CD14-positive monocyte (primary cell): ENCODE data around the gene TMEM61. TPM values are rescaled to one million over a fixed set of nuclear protein-coding genes. Genes with fewer than 3 reads are reported as not detected.

Experiments
- DNase-seq, 3 donors: peaks; one replicate each; pipeline ENCODE4 v3.0.0-alpha.2; 2011 to 2022
- H2AFZ ChIP-seq: 2 replicates; pipeline ENCODE4 v1.6.0; 2012; ENCODE audit warnings: mild to moderate bottlenecking, low read depth, low read length, inconsistent platforms; ENCODE audit not compliant: insufficient read depth, poor library complexity, severe bottlenecking
- H3K27ac ChIP-seq, 2 donors: 1 replicate in 1 of 2; 2 replicates in 1 of 2; pipeline ENCODE4 v1.5.1; 2012 to 2013; ENCODE audit warnings: low read length in 2 of 2, control low read depth in 1 of 2, inconsistent platforms in 1 of 2, low read depth in 1 of 2, mild to moderate bottlenecking in 1 of 2
- H3K27me3 ChIP-seq, 2 donors: one replicate each; pipeline versions ENCODE4 v1.6.0 to v1.6.1; 2011 to 2013; ENCODE audit warnings: low read length in 2 of 2; ENCODE audit not compliant: control insufficient read depth in 2 of 2, insufficient read depth in 2 of 2
- H3K36me3 ChIP-seq, 2 donors: replicated peaks in 1 of 2; 1 replicate in 1 of 2; 2 replicates in 1 of 2; pipeline versions ENCODE4 v1.5.1 to v1.6.1; 2012 to 2013; ENCODE audit warnings: low read length in 2 of 2, control low read depth in 1 of 2, inconsistent platforms in 1 of 2, mild to moderate bottlenecking in 1 of 2; ENCODE audit not compliant: insufficient read depth in 2 of 2, control insufficient read depth in 1 of 2
- H3K4me1 ChIP-seq, 2 donors: 1 replicate in 1 of 2; 2 replicates in 1 of 2; pipeline versions ENCODE4 v1.5.1 to v1.6.1; 2012 to 2013; ENCODE audit warnings: low read length in 2 of 2, control low read depth in 1 of 2, inconsistent platforms in 1 of 2, mild to moderate bottlenecking in 1 of 2, moderate library complexity in 1 of 2; ENCODE audit not compliant: insufficient read depth in 2 of 2, control insufficient read depth in 1 of 2
- H3K4me2 ChIP-seq: replicated peaks from 2 replicates; pipeline ENCODE3; 2012; ENCODE audit warnings: low read length, moderate library complexity, mild to moderate bottlenecking; ENCODE audit not compliant: poor library complexity, severe bottlenecking; ENCODE audit errors: extremely low read depth
- H3K4me3 ChIP-seq, 3 experiments: fragments of 200-600 bp in 1 of 3; sonication (generic) in 1 of 3; replicated peaks in 1 of 3; 1 replicate in 2 of 3; 2 replicates in 1 of 3; pipeline ENCODE4 v1.5.1; 2011 to 2013; ENCODE audit warnings: low read length in 3 of 3, mild to moderate bottlenecking in 3 of 3, control low read depth in 2 of 3, low read depth in 2 of 3, inconsistent platforms in 1 of 3, moderate library complexity in 1 of 3
- H3K79me2 ChIP-seq: 2 replicates; pipeline ENCODE4 v1.6.0; 2012; ENCODE audit warnings: mild to moderate bottlenecking, control low read depth, inconsistent platforms, low read length, moderate library complexity; ENCODE audit not compliant: insufficient read depth
- H3K9ac ChIP-seq: 2 replicates; pipeline ENCODE4 v1.6.0; 2017; ENCODE audit warnings: low read length, mild to moderate bottlenecking; ENCODE audit not compliant: insufficient read depth, poor library complexity, severe bottlenecking
- H3K9me3 ChIP-seq, 2 donors: replicated peaks in 1 of 2; 1 replicate in 1 of 2; 2 replicates in 1 of 2; pipeline versions ENCODE4 v1.5.1 to v1.6.1; 2012 to 2013; ENCODE audit warnings: low read length in 2 of 2, control low read depth in 1 of 2; ENCODE audit not compliant: control insufficient read depth in 1 of 2, insufficient read depth in 1 of 2
- H4K20me1 ChIP-seq: 2 replicates; pipeline ENCODE4 v1.6.0; 2012; ENCODE audit warnings: mild to moderate bottlenecking, low read length, control low read depth, moderate library complexity; ENCODE audit not compliant: insufficient read depth
- H3K27ac Mint-ChIP-seq, 7 donors: one replicate each; pipeline ENCODE4 v1.8.0; 2020; ENCODE audit warnings: mild to moderate bottlenecking in 7 of 7, mixed read lengths in 7 of 7, moderate library complexity in 6 of 7, inconsistent platforms in 2 of 7
- H3K27me3 Mint-ChIP-seq, 3 donors: one replicate each; pipeline ENCODE4 v1.8.0; 2021 to 2022; ENCODE audit warnings: low read depth in 3 of 3, mild to moderate bottlenecking in 3 of 3, mixed read lengths in 3 of 3, moderate library complexity in 3 of 3, inconsistent platforms in 1 of 3
- H3K36me3 Mint-ChIP-seq, 2 donors: one replicate each; pipeline ENCODE4 v1.8.0; 2020; ENCODE audit warnings: mixed read lengths in 2 of 2, inconsistent platforms in 1 of 2, mild to moderate bottlenecking in 1 of 2
- H3K4me1 Mint-ChIP-seq: one replicate; pipeline ENCODE4 v1.8.0; 2020; ENCODE audit warnings: mild to moderate bottlenecking, mixed read lengths
- H3K4me3 Mint-ChIP-seq, 2 donors: one replicate each; pipeline ENCODE4 v1.8.0; 2020; ENCODE audit warnings: mild to moderate bottlenecking in 2 of 2, mixed read lengths in 2 of 2, moderate library complexity in 1 of 2
- H3K9me3 Mint-ChIP-seq, 7 donors: one replicate each; pipeline ENCODE4 v1.8.0; 2020 to 2022; ENCODE audit warnings: mixed read lengths in 7 of 7, mild to moderate bottlenecking in 6 of 7, moderate library complexity in 6 of 7, inconsistent platforms in 2 of 7
- WGBS: methylation state at CpG from one replicate; pipeline ENCODE4 v1.1.5; 2013; ENCODE audit warnings: missing lambda C conversion rate; ENCODE audit not compliant: insufficient coverage; 5-methylcytosine and 5-hydroxymethylcytosine counted together
- intact Hi-C, 2 donors: fragments of 100-400 bp; cut with micrococcal nuclease; formaldehyde crosslinking; loops; one replicate each; pipeline versions ENCODE4 v1.15.0 to v1.15.1; 2023
- polyA plus RNA-seq, 3 donors: library from polyadenylated mRNA; depleted of rRNA in 1 of 3; unstranded in 2 of 3; stranded (reverse) in 1 of 3; fragments of 300-500 nt in 2 of 3; fragments of >200 nt in 1 of 3; fragmentation: Illumina TruSeq in 2 of 3; gene quantifications; 1 replicate in 2 of 3; 2 replicates in 1 of 3; pipeline ENCODE4 v1.2.3, GENCODE V29; 2012 to 2021
- TF ChIP-seq, protein P1 (sequence below): fragments of 200-600 bp; IDR thresholded peaks from one replicate; pipeline ENCODE4 v1.8.0; 2022; ENCODE audit warnings: antibody characterized with exemption, mild to moderate bottlenecking

The TMEM61 gene
- polyA plus RNA-seq, 3 donors = not detected

DNA sequence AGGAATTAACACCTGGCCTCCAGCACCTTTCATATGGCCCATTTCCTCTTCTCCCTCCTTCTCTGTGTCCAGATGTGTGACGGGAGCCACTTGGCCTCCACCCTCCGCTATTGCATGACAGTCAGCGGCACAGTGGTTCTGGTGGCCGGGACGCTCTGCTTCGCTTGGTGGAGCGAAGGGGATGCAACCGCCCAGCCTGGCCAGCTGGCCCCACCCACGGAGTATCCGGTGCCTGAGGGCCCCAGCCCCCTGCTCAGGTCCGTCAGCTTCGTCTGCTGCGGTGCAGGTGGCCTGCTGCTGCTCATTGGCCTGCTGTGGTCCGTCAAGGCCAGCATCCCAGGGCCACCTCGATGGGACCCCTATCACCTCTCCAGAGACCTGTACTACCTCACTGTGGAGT, 5.6 kb downstream of the TMEM61 start:
- H3K9ac ChIP-seq = no peak overlapping the region
- TF ChIP-seq, protein P1, sequence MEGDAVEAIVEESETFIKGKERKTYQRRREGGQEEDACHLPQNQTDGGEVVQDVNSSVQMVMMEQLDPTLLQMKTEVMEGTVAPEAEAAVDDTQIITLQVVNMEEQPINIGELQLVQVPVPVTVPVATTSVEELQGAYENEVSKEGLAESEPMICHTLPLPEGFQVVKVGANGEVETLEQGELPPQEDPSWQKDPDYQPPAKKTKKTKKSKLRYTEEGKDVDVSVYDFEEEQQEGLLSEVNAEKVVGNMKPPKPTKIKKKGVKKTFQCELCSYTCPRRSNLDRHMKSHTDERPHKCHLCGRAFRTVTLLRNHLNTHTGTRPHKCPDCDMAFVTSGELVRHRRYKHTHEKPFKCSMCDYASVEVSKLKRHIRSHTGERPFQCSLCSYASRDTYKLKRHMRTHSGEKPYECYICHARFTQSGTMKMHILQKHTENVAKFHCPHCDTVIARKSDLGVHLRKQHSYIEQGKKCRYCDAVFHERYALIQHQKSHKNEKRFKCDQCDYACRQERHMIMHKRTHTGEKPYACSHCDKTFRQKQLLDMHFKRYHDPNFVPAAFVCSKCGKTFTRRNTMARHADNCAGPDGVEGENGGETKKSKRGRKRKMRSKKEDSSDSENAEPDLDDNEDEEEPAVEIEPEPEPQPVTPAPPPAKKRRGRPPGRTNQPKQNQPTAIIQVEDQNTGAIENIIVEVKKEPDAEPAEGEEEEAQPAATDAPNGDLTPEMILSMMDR = no peak
- H3K4me1 ChIP-seq = no peaks in the 10 kb centered on the region
- intact Hi-C loops = no loop called here
- no peak overlapping the region for H3K4me2 ChIP-seq
- H3K79me2 ChIP-seq = no peaks in the 10 kb centered on the region
- H3K27me3 ChIP-seq = peaks cover 10 to 19% of the 10 kb centered on the region in 2 donors
- H3K36me3 ChIP-seq = no peaks in the 10 kb centered on the region
- DNase-seq = no peak
- H3K27ac ChIP-seq = no peak overlapping the region
- H3K9me3 ChIP-seq = no peaks in the 10 kb centered on the region
- no peaks in the 10 kb centered on the region for H4K20me1 ChIP-seq
- no peaks in the 10 kb centered on the region for H3K4me1 Mint-ChIP-seq
- H3K4me3 ChIP-seq = no peak overlapping the region
- H2AFZ ChIP-seq = no peak overlapping the region
- H3K27ac Mint-ChIP-seq = no peak overlapping the region
- peaks cover 0 to 5% (median 0%) of the 10 kb centered on the region in 7 donors for H3K9me3 Mint-ChIP-seq
- peaks cover 26 to 31% (median 27%) of the 10 kb centered on the region in 3 donors for H3K27me3 Mint-ChIP-seq
- 94% methylated on average over 15 of the region's 15 CpGs for WGBS
- no peak overlapping the region for H3K4me3 Mint-ChIP-seq
- no peaks in the 10 kb centered on the region for H3K36me3 Mint-ChIP-seq

DNA sequence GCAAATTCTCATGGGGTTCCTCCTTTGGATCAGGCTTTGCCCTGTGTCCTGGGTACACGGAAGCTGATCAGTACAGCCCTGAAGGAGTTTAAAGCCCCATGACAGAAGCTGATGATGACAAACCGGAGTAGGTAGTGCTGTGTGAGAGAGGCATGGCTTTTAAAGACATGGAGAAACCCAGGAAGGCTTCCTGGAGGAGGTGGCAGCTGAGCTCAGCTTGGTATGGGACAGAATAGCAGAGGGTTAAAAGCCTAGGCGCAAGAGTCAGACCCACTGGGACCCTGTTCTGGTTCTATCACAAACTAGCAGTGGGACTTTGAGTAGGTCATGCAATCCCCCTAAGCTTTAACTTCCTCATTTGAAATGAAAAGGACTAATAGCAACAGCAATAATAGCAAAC, 6.1 kb downstream of the TMEM61 start:
- Histone ChIP-seq H3K36me3 (no peaks in the 10 kb centered on the region), H4K20me1 (no peaks in the 10 kb centered on the region), H3K27me3 (peaks cover 7 to 14% of the 10 kb centered on the region in 2 donors), H3K9ac (no peak overlapping the region), H3K4me2 (no peak overlapping the region), H3K79me2 (no peaks in the 10 kb centered on the region), H3K27ac (no peak overlapping the region), H3K4me3 (no peak overlapping the region), H2AFZ (no peak overlapping the region), H3K4me1 (no peaks in the 10 kb centered on the region), H3K9me3 (no peaks in the 10 kb centered on the region)
- TF ChIP-seq, protein P1 = no peak
- H3K4me1 Mint-ChIP-seq = no peaks in the 10 kb centered on the region
- H3K27ac Mint-ChIP-seq = peak overlapping the region in 1 of 7 donors; percentile 8
- 90% methylated on average over 2 of the region's 3 CpGs for WGBS
- H3K27me3 Mint-ChIP-seq = peaks cover 21 to 26% (median 21%) of the 10 kb centered on the region in 3 donors
- DNase-seq = no peak
- H3K9me3 Mint-ChIP-seq = peaks cover 0 to 3% (median 0%) of the 10 kb centered on the region in 7 donors
- H3K36me3 Mint-ChIP-seq = no peaks in the 10 kb centered on the region
- intact Hi-C loops = no loop called here
- no peak overlapping the region for H3K4me3 Mint-ChIP-seq
